Measurements from ENCODE around the gene SUPT6H.

The SUPT6H gene

DNA sequence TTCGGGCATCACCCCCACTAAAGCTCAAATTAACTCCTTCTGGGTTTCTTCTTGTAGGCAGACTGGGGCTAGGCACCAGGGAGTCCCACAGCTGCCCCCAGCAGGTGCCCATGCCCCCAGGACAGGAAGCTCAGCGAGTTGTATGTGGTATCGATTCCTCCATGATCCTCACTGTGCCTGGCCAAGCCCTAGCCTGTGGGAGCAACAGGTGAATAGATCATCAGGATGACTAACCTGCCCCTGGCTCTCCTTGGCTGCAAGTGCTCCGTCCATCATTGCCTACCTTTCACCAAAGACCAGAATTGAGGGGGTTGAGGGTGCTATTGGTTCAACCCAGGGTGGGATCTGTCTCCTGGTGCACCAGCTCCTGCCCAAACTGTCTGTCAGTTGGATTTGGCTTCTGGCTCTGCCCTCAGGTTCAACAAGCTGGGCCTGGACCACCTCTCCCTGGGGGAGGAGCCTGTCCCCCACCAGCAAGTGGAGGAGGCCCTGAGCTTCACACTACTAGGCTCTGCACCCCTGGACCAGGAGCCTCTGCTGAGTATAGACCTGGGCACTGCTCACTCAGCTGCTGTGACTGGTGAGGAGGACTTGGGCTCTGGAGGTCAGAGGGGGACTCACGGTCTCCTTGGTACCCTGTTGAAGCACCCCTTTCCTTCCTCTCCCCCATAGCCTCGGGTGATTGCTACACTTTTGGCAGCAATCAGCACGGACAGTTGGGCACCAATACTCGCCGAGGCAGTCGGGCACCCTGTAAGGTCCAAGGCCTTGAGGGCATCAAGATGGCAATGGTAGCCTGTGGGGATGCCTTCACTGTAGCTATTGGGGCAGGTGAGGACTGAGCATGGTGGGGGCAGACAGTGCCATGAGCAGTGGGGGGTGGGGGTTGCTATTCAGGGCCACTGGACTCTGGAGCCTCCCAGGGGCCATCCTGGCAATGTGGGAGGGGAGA lies 78.7 kb downstream of the SUPT6H start:
- no peak for DNase-seq

DNA sequence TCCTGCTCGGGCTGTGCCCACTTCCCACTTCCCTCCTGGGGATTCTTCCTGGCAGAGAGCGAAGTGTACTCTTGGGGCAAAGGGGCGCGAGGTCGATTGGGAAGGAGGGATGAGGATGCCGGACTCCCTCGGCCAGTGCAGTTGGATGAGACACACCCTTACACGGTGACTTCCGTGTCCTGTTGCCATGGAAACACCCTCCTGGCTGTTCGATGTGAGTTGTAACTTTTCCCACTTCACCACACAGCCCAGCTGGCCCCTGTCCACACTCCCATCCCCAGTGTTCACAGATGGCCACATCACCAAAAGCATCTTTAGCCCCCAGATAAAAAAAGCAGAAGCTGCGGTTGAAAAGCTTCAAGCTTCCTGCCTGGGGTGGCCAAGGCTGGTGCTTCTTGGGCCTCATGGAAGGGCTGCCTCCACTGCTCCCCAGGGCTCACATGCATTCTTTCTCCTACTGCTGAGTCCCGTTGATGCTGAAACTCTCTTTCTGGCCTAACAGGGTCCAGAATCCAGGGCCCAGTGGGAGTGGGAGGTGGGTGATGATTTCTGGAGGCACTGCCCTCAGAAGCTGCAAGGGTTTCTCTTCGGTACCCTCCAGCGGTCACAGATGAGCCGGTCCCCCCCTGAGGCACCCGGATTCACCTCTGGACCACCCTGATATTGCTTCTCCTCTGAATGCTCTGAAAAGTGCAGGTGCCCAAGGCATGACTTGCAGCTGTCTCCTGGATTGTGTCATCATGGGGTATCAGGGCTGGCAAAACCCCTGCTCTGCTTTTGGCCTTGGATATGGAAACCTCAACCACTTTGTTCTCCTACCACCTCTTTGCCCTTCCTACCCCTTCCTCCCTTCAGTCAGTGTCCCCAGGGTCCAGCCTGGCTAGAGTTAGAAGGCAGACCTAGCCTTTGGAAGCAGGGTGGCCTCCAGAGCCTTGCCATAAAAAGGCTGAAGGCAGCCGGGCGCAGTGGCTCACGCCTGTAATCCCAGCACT lies 79.6 kb downstream of the SUPT6H start:
- DNase-seq: no peak

DNA sequence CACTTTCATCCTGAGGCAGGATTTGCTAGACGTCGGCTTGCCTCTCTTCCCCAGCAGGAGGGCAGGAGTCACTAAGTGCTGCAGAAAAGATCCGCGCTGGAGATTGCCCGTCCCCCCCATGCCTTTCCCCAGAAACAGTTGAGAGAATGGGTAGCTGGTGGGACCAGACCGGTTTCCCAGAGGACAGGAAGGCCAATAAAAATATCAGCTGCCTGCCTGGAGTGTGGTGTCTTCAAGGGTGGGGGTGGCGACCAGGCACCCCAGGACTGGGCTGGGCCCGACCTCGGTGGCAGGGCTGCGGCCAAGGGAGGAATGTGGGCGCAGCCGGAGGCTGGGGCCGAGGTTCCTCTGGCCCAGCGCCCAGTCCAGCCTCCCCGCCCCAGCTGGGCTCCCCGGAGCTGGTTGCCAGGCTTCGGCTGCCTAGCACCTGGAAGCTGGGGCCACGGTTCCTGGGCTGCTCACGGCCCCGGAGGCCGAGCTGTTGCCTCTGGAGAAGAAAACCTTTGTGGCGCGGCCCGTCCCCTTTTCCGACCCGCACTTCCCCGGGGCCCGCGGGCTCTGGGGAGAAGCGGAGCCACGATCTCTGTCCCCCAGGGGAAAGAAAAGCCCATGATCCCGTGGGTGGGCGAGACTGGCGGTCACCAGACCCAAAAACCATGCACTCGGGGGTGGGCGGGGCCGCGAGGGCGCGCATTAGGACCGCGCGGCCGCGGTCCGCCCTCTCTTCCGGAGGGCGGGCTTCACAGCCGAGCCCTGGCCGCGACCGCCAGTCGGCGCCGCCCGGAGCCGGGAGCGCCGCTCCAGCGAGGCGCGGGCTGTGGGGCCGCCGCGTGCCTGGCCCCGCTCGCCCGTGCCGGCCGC lies 81.5 kb downstream of the SUPT6H start, which contains the start of gene TRAF4:
TRAF4 (plus strand) TSS at position 769 of the 861 bp plus-strand sequence. CDS start 102 bp downstream, outside the sequence.
- peak; percentile 60 for DNase-seq

DNA sequence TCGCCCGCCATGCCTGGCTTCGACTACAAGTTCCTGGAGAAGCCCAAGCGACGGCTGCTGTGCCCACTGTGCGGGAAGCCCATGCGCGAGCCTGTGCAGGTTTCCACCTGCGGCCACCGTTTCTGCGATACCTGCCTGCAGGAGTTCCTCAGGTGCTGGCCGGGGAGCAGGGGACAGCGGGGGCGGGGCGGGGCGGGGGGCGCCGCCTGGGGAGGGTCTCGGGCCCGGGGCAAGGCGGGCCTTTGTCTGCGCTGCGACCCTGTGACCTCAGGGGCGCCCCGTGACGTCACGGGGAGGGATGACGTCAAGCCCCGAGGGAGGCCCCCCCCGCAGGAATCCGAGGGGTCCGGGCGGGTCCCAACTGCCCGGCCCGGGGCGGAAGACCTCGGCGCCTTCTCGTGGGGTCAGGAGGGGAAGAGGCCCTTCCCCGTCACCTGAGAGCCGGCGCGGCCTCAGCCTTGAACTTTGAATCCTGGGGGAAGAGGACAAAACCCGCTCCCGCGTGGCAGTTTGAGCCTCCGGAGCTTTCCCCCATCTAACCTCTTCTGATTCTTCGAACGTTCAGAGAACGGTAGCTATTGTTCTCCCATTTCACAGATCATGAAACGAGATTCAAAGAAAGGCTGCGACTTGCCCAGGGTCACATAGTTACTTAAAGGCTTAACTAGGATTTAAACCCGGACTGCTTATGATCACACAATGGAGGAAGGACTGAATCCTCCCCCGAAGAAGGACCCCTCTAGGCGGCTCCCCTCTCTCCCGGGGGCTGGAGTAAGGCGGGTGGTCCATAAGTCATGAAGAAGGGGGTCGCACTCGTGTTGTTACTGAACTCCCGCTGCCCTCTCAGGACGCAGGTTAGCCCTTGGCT lies 82.3 kb downstream of the SUPT6H start:
- DNase-seq: peak; percentile 55

DNA sequence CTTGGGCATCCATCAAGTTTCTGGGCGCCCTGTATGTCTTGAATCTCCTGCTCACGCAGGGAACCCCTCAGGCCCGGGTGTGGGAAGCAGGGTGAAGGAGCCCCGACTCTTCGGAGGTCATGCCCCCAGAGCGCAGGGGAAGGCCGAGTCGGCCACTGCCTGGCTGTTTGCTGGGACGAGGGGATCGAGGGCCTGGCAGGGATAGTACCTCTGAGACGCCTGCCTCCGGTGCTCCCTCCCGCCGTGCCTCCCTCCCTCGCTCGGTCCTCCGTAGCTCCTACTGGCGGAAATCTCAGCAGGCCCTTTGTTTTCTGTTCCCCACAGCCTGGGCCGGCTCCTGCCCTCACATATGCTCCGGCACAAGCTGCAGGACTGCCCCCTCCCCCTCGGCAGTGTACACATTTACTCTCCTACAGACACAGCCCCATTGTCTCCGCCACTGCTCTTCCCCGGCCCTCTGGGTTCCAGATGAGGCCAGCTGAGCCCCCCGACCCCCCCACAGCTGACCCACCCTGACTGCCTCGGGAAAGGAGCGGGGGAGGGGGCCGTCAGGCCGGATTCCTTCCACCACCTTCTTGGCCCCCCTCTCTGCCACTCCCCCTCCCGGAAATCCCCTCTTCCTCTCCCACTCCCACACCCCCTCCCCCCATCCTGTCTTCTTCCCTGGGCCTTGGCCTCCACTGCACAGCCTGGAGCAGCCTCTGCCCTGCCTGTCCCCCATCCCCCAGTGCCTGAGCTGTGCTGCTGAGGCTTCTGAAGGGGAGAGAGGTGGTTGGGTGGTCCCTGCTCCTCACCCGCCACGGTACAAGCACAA lies 83.2 kb downstream of the SUPT6H start:
- no peak for DNase-seq

DNA sequence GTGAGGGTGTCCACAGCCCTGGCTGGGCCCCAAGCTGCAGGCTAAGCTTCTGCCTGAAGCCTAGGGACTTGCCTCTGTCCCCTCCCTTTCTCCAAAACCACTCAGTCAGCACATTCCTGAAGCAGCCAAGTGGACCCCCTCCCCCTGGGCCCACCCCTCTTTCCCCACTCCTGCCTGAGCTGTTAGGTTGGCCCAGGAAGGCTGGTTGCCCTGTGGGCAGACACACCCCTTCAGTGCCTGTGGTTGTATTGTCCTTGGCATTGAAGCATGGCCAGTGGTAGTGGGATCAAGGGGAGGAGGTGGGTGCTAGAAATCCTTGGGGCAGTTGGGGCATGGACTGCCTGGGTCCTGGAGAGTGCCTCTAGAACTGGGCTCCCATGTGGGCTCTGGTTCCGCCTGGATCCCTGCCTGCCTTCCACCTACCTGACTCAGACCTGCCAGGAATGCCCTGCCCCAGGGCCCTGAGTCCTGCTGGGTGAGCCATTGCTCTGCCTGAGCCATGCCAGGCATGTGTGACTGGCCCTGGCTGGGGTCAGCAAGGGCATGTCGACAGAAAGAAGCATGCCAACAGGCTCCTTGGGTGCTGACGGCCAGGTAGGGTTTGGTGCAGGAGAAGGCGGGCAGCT lies 83.9 kb downstream of the SUPT6H start:
- DNase-seq: no peak

DNA sequence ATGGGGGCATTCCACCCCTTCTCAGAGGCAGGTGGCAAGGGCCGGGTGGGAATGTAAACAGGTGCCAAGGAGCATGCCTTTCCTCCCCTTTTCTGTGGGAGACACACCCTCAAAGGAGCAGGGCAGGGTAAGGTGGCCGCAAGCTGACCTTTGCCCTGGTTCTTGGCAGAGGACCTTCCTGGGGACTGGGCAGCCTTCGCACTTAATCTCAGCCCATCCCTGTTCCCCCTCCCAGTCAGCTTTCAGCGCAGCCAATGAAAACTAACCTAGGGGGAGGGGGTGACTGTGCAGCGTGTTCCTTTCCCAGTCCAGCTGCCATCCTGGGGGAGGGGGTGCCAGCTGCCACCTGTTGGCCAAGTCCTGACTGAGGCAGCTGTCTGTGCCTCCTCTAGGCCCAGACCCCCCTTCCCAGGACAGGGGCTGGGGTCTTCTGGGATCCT lies 84.6 kb downstream of the SUPT6H start:
- DNase-seq: no peak

DNA sequence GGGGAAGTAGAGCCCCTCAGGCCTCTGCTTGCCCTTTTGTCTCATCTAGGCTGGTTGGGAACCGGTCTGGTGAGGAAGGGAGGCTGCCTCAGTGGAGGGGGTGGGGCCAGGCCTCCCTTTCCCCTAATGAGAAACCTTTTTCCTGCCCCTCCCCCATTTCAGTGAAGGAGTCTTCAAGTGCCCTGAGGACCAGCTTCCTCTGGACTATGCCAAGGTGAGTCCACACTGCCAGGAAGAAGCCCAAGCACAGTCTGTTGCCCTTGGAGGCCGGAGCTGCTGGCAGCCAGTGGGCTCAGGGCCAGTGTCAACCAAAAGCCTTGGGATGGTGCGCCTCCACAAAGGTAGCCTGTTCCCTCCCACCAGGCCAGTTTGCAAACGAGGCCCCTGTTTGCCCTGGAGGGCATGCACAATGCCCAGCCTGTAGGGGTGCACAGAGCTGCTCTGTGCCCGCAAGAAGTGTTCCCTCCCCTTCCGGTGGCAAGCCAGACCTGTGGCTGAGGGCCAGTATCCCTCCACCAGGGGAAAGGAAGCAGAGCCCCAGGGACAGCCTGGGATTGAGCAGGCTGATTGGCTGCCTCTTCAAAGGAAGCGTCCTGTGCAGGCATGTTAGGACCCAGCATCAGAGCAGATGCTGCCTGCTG lies 85.2 kb downstream of the SUPT6H start:
- DNase-seq: no peak

DNA sequence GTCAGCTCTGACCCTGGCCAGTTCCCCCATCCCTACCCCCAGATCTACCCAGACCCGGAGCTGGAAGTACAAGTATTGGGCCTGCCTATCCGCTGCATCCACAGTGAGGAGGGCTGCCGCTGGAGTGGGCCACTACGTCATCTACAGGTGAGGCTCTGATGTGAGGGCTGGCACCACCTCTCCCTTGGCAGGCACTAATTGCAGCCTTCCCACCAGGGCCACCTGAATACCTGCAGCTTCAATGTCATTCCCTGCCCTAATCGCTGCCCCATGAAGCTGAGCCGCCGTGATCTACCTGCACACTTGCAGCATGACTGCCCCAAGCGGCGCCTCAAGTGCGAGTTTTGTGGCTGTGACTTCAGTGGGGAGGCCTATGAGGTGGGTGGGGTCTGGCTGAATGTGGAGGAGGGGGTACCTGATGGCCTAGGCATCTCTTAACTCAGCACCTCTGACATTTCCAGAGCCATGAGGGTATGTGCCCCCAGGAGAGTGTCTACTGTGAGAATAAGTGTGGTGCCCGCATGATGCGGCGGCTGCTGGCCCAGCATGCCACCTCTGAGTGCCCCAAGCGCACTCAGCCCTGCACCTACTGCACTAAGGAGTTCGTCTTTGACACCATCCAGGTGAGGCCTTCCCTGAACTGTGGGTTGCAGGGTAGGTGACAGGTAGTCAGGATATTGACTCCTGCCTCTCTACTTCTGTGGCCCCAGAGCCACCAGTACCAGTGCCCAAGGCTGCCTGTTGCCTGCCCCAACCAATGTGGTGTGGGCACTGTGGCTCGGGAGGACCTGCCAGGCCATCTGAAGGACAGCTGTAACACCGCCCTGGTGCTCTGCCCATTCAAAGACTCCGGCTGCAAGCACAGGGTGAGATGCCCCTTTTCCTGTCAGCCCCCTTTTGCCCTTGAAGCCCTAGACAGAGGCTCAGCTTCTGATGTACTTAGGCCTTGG lies 86.1 kb downstream of the SUPT6H start:
- DNase-seq: no peak

DNA sequence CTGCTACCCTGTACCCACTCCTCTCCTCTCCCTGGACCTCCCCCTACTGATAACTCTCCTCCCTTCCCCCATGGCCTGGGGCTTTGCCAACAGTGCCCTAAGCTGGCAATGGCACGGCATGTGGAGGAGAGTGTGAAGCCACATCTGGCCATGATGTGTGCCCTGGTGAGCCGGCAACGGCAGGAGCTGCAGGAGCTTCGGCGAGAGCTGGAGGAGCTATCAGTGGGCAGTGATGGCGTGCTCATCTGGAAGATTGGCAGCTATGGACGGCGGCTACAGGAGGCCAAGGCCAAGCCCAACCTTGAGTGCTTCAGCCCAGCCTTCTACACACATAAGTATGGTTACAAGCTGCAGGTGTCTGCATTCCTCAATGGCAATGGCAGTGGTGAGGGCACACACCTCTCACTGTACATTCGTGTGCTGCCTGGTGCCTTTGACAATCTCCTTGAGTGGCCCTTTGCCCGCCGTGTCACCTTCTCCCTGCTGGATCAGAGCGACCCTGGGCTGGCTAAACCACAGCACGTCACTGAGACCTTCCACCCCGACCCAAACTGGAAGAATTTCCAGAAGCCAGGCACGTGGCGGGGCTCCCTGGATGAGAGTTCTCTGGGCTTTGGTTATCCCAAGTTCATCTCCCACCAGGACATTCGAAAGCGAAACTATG lies 87.0 kb downstream of the SUPT6H start:
- DNase-seq: no peak

DNA sequence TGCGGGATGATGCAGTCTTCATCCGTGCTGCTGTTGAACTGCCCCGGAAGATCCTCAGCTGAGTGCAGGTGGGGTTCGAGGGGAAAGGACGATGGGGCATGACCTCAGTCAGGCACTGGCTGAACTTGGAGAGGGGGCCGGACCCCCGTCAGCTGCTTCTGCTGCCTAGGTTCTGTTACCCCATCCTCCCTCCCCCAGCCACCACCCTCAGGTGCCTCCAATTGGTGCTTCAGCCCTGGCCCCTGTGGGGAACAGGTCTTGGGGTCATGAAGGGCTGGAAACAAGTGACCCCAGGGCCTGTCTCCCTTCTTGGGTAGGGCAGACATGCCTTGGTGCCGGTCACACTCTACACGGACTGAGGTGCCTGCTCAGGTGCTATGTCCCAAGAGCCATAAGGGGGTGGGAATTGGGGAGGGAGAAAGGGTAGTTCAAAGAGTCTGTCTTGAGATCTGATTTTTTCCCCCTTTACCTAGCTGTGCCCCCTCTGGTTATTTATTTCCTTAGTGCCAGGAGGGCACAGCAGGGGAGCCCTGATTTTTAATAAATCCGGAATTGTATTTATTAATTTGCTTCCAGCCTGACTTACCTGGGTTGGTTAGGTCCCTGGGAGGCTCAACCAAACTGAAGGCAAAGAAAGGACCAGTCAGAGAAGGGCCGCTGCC lies 87.6 kb downstream of the SUPT6H start:
- DNase-seq: no peak

DNA sequence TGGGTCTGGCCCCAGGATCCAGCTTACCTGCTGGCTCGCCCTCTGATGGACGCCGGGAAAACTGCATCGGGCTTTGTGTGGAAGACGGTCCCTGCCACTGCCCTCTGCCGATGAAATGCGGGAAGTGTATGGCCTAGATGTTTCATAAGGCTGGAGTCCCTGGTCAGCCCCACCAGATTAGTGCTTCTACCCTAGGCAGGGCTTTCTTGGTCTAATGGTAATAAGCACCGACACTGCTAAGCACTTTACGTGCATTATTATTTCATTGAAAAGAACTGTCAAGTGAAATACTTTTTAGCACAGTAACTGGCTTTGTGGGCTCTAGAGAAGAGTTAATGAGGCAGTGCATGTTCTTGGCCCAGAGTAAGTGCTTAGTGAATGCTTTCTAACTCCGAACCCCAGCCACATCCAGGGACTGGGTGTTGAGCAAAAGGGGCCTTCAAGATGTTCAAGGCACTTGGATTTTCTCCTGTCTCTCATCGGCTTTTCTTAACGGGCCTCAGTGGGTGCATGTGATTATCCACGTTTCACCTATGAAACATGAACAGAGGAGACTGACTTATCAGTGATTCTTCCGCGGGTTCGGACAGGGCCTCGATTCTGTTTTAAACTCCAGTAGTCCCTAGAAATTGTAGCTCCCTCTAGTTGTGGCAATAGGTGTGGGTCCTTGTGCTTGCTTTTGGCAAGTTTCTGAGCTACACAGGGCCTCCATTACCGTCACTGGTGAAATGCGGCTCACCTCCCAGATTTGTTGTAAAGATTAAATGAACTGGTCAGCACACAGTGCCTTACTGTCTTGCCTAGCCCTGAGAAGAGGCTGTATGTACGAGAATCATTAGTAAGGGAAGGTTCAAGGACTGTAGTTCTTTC lies 88.4 kb downstream of the SUPT6H start:
- DNase-seq: peak; percentile 80

DNA sequence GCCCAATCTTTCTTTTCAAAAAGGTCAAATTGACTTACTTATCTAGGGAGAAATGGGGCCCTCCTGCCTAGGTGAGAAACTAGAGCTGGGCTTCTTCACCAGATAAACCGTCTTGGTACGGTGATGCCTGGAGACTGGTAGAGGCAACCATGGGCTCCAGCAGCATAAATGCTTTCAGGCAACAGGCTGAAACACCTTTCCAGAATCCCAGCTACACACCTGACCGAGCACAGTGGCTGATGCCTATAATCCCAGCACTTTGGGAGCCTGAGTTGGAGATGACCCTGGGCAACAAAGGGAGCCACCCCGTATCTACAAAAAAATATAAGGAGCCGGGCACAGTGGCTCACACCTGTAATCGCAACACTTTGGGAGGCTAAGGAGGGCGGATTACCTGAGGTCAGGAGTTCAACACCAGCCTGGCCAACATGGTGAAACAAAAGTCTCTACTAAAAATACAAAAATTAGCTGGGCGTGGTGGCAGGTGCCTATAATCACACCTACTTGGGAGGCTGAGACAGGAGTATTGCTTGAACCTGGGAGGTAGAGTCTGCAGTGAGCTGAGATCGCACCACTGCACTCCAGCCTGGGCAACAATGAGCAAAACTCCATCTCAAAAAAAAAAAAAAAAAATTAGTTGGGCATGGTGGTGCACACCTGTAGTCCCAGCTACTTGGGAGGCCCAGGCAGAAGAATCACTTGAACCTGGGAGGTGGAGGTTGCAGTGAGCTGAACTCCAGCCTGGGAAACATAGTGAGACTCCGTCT lies 89.8 kb downstream of the SUPT6H start:
- no peak for DNase-seq

Data from activated CD4-positive, alpha-beta T cell treated with anti-CD3 and anti-CD28 coated beads for 1 hour (primary cell).